Stomach (tissue), 9 donors: Measurements from ENCODE around the gene SLMAP. TPM values are rescaled to one million over a fixed set of nuclear protein-coding genes. Genes with fewer than 3 reads are reported as not detected.

Experiments used
- DNase-seq, 2 donors: peaks; one replicate each; pipeline versions ENCODE4 v3.0.0 to v3.0.0-alpha.2; 2013 to 2019
- H3K27ac ChIP-seq, 5 donors: fragments of 200-600 bp in 4 of 5; sonication (generic) in 4 of 5; one replicate each; pipeline ENCODE4 v1.5.1; 2013 to 2019; ENCODE audit warnings: mild to moderate bottlenecking in 1 of 5, moderate library complexity in 1 of 5
- H3K27me3 ChIP-seq, 3 donors: fragments of 200-600 bp; sonication (generic); one replicate each; pipeline ENCODE4 v1.5.1; 2017 to 2019; ENCODE audit warnings: mixed run types in 1 of 3
- H3K36me3 ChIP-seq, 4 donors: fragments of 200-600 bp; sonication (generic); 1 replicate in 3 of 4; 2 replicates in 1 of 4; pipeline ENCODE4 v1.5.1; 2016 to 2019
- H3K4me1 ChIP-seq, 4 donors: fragments of 200-600 bp; sonication (generic); one replicate each; pipeline ENCODE4 v1.5.1; 2016 to 2019
- H3K4me3 ChIP-seq, 4 donors: fragments of 200-600 bp; sonication (generic) in 3 of 4; one replicate each; pipeline ENCODE4 v1.5.1; 2016 to 2019; ENCODE audit warnings: mild to moderate bottlenecking in 1 of 4
- H3K9me3 ChIP-seq, 4 donors: fragments of 200-600 bp; sonication (generic); one replicate each; pipeline ENCODE4 v1.5.1; 2016 to 2019
- EP300 ChIP-seq: sonication (generic); formaldehyde crosslinking; IDR thresholded peaks from one replicate; pipeline ENCODE4 v1.6.1; 2017; ENCODE audit warnings: antibody characterized with exemption
- POLR2A ChIP-seq, 4 donors: fragments of 450-650 bp; IDR thresholded peaks; one replicate each; pipeline ENCODE4 v1.6.1; 2016; ENCODE audit warnings: antibody characterized with exemption in 4 of 4, control low read depth in 2 of 4, mild to moderate bottlenecking in 1 of 4, moderate library complexity in 1 of 4
- POLR2AphosphoS5 ChIP-seq, 3 donors: sonication (generic); formaldehyde crosslinking; IDR thresholded peaks; one replicate each; pipeline ENCODE4 v1.6.1; 2016; ENCODE audit warnings: antibody characterized with exemption in 3 of 3
- WGBS, 5 donors: extraction: QIAGEN DNeasy Blood & Tissue Kit in 3 of 5; methylation state at CpG; one replicate each; pipeline versions ENCODE4 v1.1.5 to v1.1.7; 2013 to 2018; 5-methylcytosine and 5-hydroxymethylcytosine counted together
- intact Hi-C: fragments of 100-400 bp; cut with DNase I; formaldehyde crosslinking; loops from one replicate; pipeline ENCODE4 v1.15.1; 2023; ENCODE audit warnings: low total_unique reads
- polyA plus RNA-seq, 3 donors: library from polyadenylated mRNA; stranded (reverse); fragments of 200-250 nt; gene quantifications; one replicate each; pipeline ENCODE4 v1.2.3, GENCODE V29; 2013
- total RNA-seq, 5 donors: library from RNA; depleted of rRNA; stranded (reverse); fragments of >200 nt; gene quantifications; one replicate each; pipeline versions ENCODE4 v1.1.0 to v1.2.3, GENCODE V29; 2014 to 2016
- TF ChIP-seq, protein P1 (sequence below), 7 experiments: fragments of 450-650 bp in 4 of 7; fragments of 200-600 bp in 3 of 7; sonication (generic) in 3 of 7; IDR thresholded peaks; one replicate each; pipeline ENCODE4 v1.5.1; 2016 to 2019; ENCODE audit warnings: antibody characterized with exemption in 7 of 7, control low read depth in 2 of 7, mild to moderate bottlenecking in 1 of 7
- donor health status: healthy with polysubstance abuse.
- donor health status: Bipolar disorder and iron deficiency.
- donor health status: healthy.

The SLMAP gene
- total and polyA plus RNA-seq, 8 donors: 23.9 to 534 (median 133) TPM

DNA sequence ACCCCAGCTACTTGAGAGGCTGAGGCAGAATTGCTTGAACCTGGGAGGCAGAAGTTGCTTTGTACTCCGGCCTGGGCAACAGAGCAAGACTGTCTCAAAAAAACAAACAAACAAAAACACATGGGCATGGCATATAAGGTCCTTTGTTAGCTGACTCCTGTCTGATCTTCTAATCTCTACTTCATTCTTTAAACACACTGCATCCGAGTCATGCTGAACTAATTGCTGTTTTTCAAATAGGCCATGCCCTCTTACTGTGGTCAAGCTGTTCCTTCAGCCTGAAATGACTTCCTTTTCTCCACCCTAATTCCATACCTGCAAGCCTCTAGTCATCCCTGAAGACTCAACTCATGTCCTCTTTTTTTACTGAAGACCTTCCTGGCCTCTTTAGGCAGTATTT, 22.3 kb upstream of the SLMAP start:
- WGBS, 5 donors: 58 to 69% (median 61%) methylated on average over 2 of the region's 2 CpGs
- intact Hi-C loops: no loop called here
- DNase-seq: no peak
- Histone ChIP-seq H3K4me3 (no peak overlapping the region), H3K27me3 (no peaks in the 10 kb centered on the region), H3K4me1 (peaks cover 0 to 4% (median 0%) of the 10 kb centered on the region in 4 donors), H3K36me3 (no peaks in the 10 kb centered on the region), H3K9me3 (no peaks in the 10 kb centered on the region), H3K27ac (no peak overlapping the region)
- TF ChIP-seq, protein P1, sequence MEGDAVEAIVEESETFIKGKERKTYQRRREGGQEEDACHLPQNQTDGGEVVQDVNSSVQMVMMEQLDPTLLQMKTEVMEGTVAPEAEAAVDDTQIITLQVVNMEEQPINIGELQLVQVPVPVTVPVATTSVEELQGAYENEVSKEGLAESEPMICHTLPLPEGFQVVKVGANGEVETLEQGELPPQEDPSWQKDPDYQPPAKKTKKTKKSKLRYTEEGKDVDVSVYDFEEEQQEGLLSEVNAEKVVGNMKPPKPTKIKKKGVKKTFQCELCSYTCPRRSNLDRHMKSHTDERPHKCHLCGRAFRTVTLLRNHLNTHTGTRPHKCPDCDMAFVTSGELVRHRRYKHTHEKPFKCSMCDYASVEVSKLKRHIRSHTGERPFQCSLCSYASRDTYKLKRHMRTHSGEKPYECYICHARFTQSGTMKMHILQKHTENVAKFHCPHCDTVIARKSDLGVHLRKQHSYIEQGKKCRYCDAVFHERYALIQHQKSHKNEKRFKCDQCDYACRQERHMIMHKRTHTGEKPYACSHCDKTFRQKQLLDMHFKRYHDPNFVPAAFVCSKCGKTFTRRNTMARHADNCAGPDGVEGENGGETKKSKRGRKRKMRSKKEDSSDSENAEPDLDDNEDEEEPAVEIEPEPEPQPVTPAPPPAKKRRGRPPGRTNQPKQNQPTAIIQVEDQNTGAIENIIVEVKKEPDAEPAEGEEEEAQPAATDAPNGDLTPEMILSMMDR (IDR thresholded peaks at IDR 0.05): no peak
- TF ChIP-seq POLR2A (IDR thresholded peaks at IDR 0.05) (no peak), POLR2AphosphoS5 (IDR thresholded peaks at IDR 0.05) (no peak), EP300 (no peak)

DNA sequence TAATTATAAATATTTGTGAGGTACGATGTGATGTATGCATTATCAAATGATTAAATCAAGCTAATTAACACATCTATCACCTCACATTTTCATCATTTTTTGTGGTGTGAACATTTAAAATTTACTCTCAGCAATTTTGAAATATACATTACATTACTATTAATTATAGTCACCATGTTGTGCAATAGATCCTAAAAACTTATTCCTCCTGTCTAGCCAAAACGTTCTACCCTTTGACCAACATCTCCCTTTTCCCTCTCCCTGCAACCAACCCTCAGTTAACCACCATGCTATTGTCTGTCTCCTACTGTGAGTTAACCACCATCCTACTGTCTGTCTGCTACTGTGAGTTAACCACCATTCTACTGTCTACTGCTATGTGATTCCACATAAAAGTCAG, 20.7 kb upstream of the SLMAP start:
- H3K4me3 ChIP-seq: no peak overlapping the region
- H3K4me1 ChIP-seq: peaks cover 0 to 4% (median 0%) of the 10 kb centered on the region in 4 donors
- H3K36me3 ChIP-seq: no peaks in the 10 kb centered on the region
- intact Hi-C loops: no loop called here
- TF ChIP-seq POLR2AphosphoS5 (IDR thresholded peaks at IDR 0.05) (no peak), EP300 (no peak), POLR2A (IDR thresholded peaks at IDR 0.05) (no peak)
- TF ChIP-seq, protein P1 (IDR thresholded peaks at IDR 0.05): no peak
- H3K9me3 ChIP-seq: no peaks in the 10 kb centered on the region
- no peak for DNase-seq
- 81 to 88% (median 82%) methylated on average over 2 of the region's 2 CpGs for WGBS, 5 donors
- H3K27me3 ChIP-seq: no peaks in the 10 kb centered on the region
- no peak overlapping the region for H3K27ac ChIP-seq

DNA sequence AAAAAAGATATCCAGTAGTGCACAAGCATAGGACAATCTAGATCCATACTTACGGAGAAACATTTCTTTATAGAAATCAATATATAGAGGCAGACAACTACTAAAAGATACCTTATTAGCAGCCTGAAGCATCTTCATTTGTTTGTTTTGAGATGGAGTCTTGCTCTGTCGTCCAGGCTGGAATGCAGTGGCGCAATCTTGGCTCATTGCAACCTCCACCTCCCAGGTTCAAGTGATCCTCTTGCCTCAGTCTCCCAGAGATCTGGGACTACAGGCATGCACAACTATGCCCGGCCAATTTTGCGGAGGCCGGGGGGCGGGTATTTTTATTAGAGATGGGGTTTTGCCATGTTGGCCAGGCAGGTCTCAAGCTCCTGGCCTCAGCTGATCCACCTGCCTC, 18.3 kb upstream of the SLMAP start:
- Histone ChIP-seq H3K27ac (no peak overlapping the region), H3K36me3 (no peaks in the 10 kb centered on the region), H3K9me3 (no peaks in the 10 kb centered on the region), H3K4me3 (no peak overlapping the region), H3K4me1 (peaks cover 0 to 4% (median 0%) of the 10 kb centered on the region in 4 donors), H3K27me3 (no peaks in the 10 kb centered on the region)
- intact Hi-C loops: no loop called here
- no peak for TF ChIP-seq POLR2AphosphoS5 (IDR thresholded peaks at IDR 0.05)
- TF ChIP-seq, protein P1 (IDR thresholded peaks at IDR 0.05): no peak
- TF ChIP-seq POLR2A (IDR thresholded peaks at IDR 0.05): no peak
- no peak for TF ChIP-seq EP300
- 79 to 96% (median 85%) methylated on average over 7 of the region's 7 CpGs for WGBS, 5 donors
- no peak for DNase-seq

DNA sequence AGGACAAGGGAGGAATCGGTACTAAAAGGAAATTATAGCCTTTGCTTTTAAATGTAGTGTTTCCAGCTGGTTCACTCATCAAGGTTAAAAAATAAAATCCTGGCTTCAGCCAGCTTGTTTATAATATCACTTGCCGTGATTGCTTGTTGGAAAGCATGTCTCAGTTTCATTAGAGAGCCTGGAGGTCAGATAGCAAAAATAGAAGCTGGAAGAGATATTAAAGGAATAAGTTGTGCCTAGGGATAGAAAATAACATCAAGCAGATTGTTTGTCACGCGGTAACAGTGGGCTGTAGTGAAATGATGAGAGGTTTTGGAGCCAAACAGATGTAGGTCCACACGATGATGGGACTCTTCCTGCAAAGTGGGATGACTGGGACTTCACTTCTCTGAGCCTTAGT, 17.7 kb upstream of the SLMAP start:
- H3K27ac ChIP-seq: no peak overlapping the region
- peaks cover 0 to 4% (median 0%) of the 10 kb centered on the region in 4 donors for H3K4me1 ChIP-seq

More for the DNA sequence above, 17.7 kb upstream of the SLMAP start:
- TF ChIP-seq, protein P1 (IDR thresholded peaks at IDR 0.05): no peak
- no peak for DNase-seq
- H3K4me3 ChIP-seq: no peak overlapping the region
- H3K36me3 ChIP-seq: no peaks in the 10 kb centered on the region
- 63 to 76% (median 72%) methylated on average over 5 of the region's 5 CpGs for WGBS, 5 donors
- intact Hi-C loops: no loop called here
- H3K27me3 ChIP-seq: no peaks in the 10 kb centered on the region
- no peaks in the 10 kb centered on the region for H3K9me3 ChIP-seq
